GM12878 (cell line): Measurements from ENCODE around the gene HERC2. TPM values are rescaled to one million over a fixed set of nuclear protein-coding genes. Genes with fewer than 3 reads are reported as not detected.

Experiments
- ATAC-seq: fragments of 200-7000 bp; cut with Tn5 transposase; 3 replicates; pipeline ENCODE4 v1.9.1; 2020; ENCODE audit warnings: mild to moderate bottlenecking, moderate library complexity
- BruUV-seq: library from RNA; stranded (reverse); fragments of 400-500 nt; replicated peaks from 2 replicates; lab custom pipeline; 2021; lab: Mats Ljungman, UMichigan
- CTCF ChIA-PET: fragments of 300-600 bp; sonication (Branson Sonifier 250); formaldehyde crosslinking; extraction: SDS; loops from one replicate; lab custom pipeline; 2021; ENCODE audit warnings: inconsistent platforms; lab: Yijun Ruan, JAX
- POLR2A ChIA-PET: fragments of 350-600 bp; formaldehyde crosslinking; extraction: SDS; loops from one replicate; lab custom pipeline; 2021; ENCODE audit warnings: inconsistent platforms; lab: Charles Lee
- RAD21 ChIA-PET: fragments of 300-600 bp; sonication (Branson Sonifier 250); formaldehyde crosslinking; loops from one replicate; lab custom pipeline; 2023; ENCODE audit warnings: antibody characterized with exemption; ENCODE audit not compliant: unreplicated experiment; lab: Charles Lee
- SMC1A ChIA-PET: fragments of 300-600 bp; sonication (Branson Sonifier 250); formaldehyde crosslinking; loops from one replicate; lab custom pipeline; 2023; ENCODE audit not compliant: unreplicated experiment, uncharacterized antibody; lab: Charles Lee
- DNase-seq: peaks from one replicate; pipeline ENCODE4 v3.0.0-alpha.2; 2011; ENCODE audit warnings: low read depth, low spot score
- FAIRE-seq: peaks from 3 replicates; lab custom pipeline; 2011; peaks lifted over from hg19 to GRCh38; lab: Jason Lieb, UNC
- H2AFZ ChIP-seq: 2 replicates; pipeline ENCODE4 v1.6.0; 2011; ENCODE audit warnings: low read depth, low read length, control low read depth; ENCODE audit not compliant: control insufficient read depth
- H3K27ac ChIP-seq: 2 replicates; pipeline ENCODE4 v1.5.1; 2011; ENCODE audit warnings: control low read depth; ENCODE audit not compliant: control insufficient read depth, insufficient read depth
- H3K27me3 ChIP-seq, 2 experiments: replicated peaks in 1 of 2; 2 replicates each; pipeline versions ENCODE4 v1.6.0 to v1.6.1; 2011; ENCODE audit warnings: low read length in 1 of 2; ENCODE audit not compliant: control insufficient read depth in 2 of 2, insufficient read depth in 2 of 2
- H3K36me3 ChIP-seq, 2 experiments: 2 replicates each; pipeline ENCODE4 v1.5.1; 2011; ENCODE audit warnings: low read length in 1 of 2; ENCODE audit not compliant: control insufficient read depth in 2 of 2, insufficient read depth in 2 of 2
- H3K4me1 ChIP-seq: 2 replicates; pipeline ENCODE4 v1.6.1; 2011; ENCODE audit warnings: mild to moderate bottlenecking, low read length, moderate library complexity, mixed read lengths; ENCODE audit not compliant: control insufficient read depth, insufficient read depth
- H3K4me2 ChIP-seq: 2 replicates; pipeline ENCODE4 v1.6.0; 2011; ENCODE audit warnings: control low read depth; ENCODE audit not compliant: control insufficient read depth, insufficient read depth
- H3K4me3 ChIP-seq: fragments of 200-600 bp; sonication (generic); 2 replicates; pipeline ENCODE4 v1.5.1; 2016
- H3K79me2 ChIP-seq: 2 replicates; pipeline ENCODE4 v1.6.0; 2011; ENCODE audit warnings: low read length; ENCODE audit not compliant: control insufficient read depth, insufficient read depth
- H3K9ac ChIP-seq: 2 replicates; pipeline ENCODE4 v1.8.0; 2011; ENCODE audit warnings: low read length, control low read depth, mixed read lengths; ENCODE audit not compliant: control insufficient read depth, insufficient read depth
- H3K9me3 ChIP-seq: replicated peaks from 3 replicates; pipeline ENCODE4 v1.5.1; 2011; ENCODE audit warnings: mild to moderate bottlenecking, low read length; ENCODE audit not compliant: control insufficient read depth, insufficient read depth
- H4K20me1 ChIP-seq: 2 replicates; pipeline ENCODE4 v1.6.0; 2011; ENCODE audit not compliant: control insufficient read depth, insufficient read depth
- ATF7 ChIP-seq: fragments of 450-650 bp; IDR thresholded peaks from 2 replicates; pipeline ENCODE4 v1.6.1; 2016; ENCODE audit warnings: low read depth, mild to moderate bottlenecking
- CREM ChIP-seq: IDR thresholded peaks from 2 replicates; pipeline ENCODE4 v1.6.1; 2014; ENCODE audit warnings: antibody characterized with exemption, low read depth
- EZH2 ChIP-seq: IDR thresholded peaks from 2 replicates; pipeline ENCODE4 v1.6.1; 2012; ENCODE audit warnings: low read depth, mild to moderate bottlenecking, control low read depth, inconsistent platforms, low read length, borderline replicate concordance; ENCODE audit not compliant: control insufficient read depth
- GABPA ChIP-seq: IDR thresholded peaks from 2 replicates; pipeline ENCODE4 v1.6.1; 2014; ENCODE audit warnings: antibody characterized with exemption, low read depth, mild to moderate bottlenecking, inconsistent platforms
- JUND ChIP-seq: IDR thresholded peaks from 2 replicates; pipeline ENCODE4 v1.6.1; 2012; ENCODE audit warnings: low read depth, mild to moderate bottlenecking, low read length, improper control_type of control experiment, moderate library complexity
- MEF2A ChIP-seq: IDR thresholded peaks from 2 replicates; pipeline ENCODE4 v1.6.1; 2011; ENCODE audit warnings: low read depth, mild to moderate bottlenecking, low read length, moderate library complexity; ENCODE audit not compliant: insufficient read depth
- POLR2AphosphoS5 ChIP-seq: IDR thresholded peaks from 2 replicates; pipeline ENCODE4 v1.6.1; 2011; ENCODE audit warnings: mild to moderate bottlenecking, low read length, inconsistent platforms
- RFX5 ChIP-seq: IDR thresholded peaks from 2 replicates; pipeline ENCODE4 v1.6.1; 2011; ENCODE audit warnings: low read depth, low read length, improper control_type of control experiment
- SPI1 ChIP-seq: IDR thresholded peaks from 2 replicates; pipeline ENCODE4 v1.6.1; 2011; ENCODE audit warnings: low read depth, mild to moderate bottlenecking, low read length, moderate library complexity, borderline replicate concordance; ENCODE audit not compliant: insufficient read depth
- USF1 ChIP-seq: IDR thresholded peaks from 2 replicates; pipeline ENCODE4 v1.6.1; 2011; ENCODE audit warnings: borderline replicate concordance, low read depth, mild to moderate bottlenecking, moderate library complexity, mixed read lengths, low read length; ENCODE audit not compliant: insufficient read depth; ENCODE audit errors: extremely low read length
- ZBED1 ChIP-seq: IDR thresholded peaks from 2 replicates; pipeline ENCODE4 v1.6.1; 2016; ENCODE audit warnings: borderline replicate concordance
- WGBS: methylation state at CpG from one replicate; pipeline ENCODE4 v1.1.6; 2016; ENCODE audit warnings: low lambda C conversion rate; ENCODE audit not compliant: insufficient replicate concordance, insufficient coverage; ENCODE audit errors: missing lambda C conversion rate; 5-methylcytosine and 5-hydroxymethylcytosine counted together
- in situ Hi-C: fragments of 300-500 bp; cut with MboI; formaldehyde crosslinking; loops from 9 replicates; pipeline ENCODE4 v1.14.3; 2018; ENCODE audit warnings: mixed read lengths
- intact Hi-C: fragments of 100-400 bp; cut with micrococcal nuclease; formaldehyde crosslinking; loops from one replicate; pipeline ENCODE4 v1.14.2; 2022; ENCODE audit not compliant: unreplicated experiment
- polyA plus RNA-seq, 11 experiments: library from polyadenylated mRNA; depleted of rRNA in 4 of 11; unstranded in 6 of 11; stranded (reverse) in 5 of 11; fragments of >200 nt; fragmentation: Nextera tagmentation in 4 of 11; fragmentation: Illumina TruSeq in 1 of 11; extraction: Ambion mirVana in 4 of 11; extraction: Trizol in 1 of 11; gene quantifications; 1 replicate in 1 of 11; 2 replicates in 10 of 11; pipeline versions ENCODE4 v1.2.1 to v1.2.3, GENCODE V29; 2011 to 2016; ENCODE audit warnings: inconsistent platforms in 2 of 11, missing spikeins in 2 of 11, low read depth in 1 of 11
- total RNA-seq, 4 experiments: library from RNA; depleted of rRNA in 3 of 4; stranded (reverse); fragments of >200 nt in 3 of 4; fragmentation: Illumina TruSeq in 1 of 4; extraction: Trizol in 1 of 4; gene quantifications; 2 replicates each; pipeline versions ENCODE4 v1.2.1 to v1.2.3, GENCODE V29; 2013 to 2021
- TF ChIP-seq, protein P1 (sequence below), 3 experiments: IDR thresholded peaks in 2 of 3; conservative IDR thresholded peaks in 1 of 3; 2 replicates each; pipeline ENCODE4 v1.5.1; 2011; ENCODE audit warnings: low read depth in 3 of 3, low read length in 3 of 3, mild to moderate bottlenecking in 3 of 3, control low read depth in 2 of 3, moderate library complexity in 2 of 3, inconsistent platforms in 1 of 3, mixed read lengths in 1 of 3; ENCODE audit not compliant: control insufficient read depth in 2 of 3, insufficient read depth in 1 of 3; ENCODE audit errors: extremely low read depth in 1 of 3

Gene HERC2
- total and polyA plus RNA-seq, 10 of the 15 experiments (the other 5 are each of a cell fraction or from before 2014, with no cell fraction given) = 6.1 to 39.0 (median 24.0) TPM

- POLR2A ChIA-PET = no interaction called here
- H3K9me3 ChIP-seq = no peaks in the 10 kb centered on the region
- no peak overlapping the region for H2AFZ ChIP-seq
- no peaks in the 10 kb centered on the region for H3K4me1 ChIP-seq
- DNase-seq (no peak), ATAC-seq (no peak), FAIRE-seq (no peak)
- no peaks in the 10 kb centered on the region for H4K20me1 ChIP-seq
- intact Hi-C loops (no loop called here), in situ Hi-C loops (no loop called here)
- RAD21 ChIA-PET = no interaction called here
- H3K27me3 ChIP-seq = no peaks in the 10 kb centered on the region
- H3K9ac ChIP-seq = no peak overlapping the region
- H3K4me3 ChIP-seq = no peak overlapping the region
- no peak overlapping the region for H3K27ac ChIP-seq
- peaks cover 10 to 16% of the 10 kb centered on the region in 2 experiments for H3K36me3 ChIP-seq
- CTCF ChIA-PET = no interaction called here
- no peaks in the 10 kb centered on the region for H3K79me2 ChIP-seq
- 90% methylated on average over 13 of the region's 13 CpGs for WGBS
- H3K4me2 ChIP-seq = no peak overlapping the region
- no peak for TF ChIP-seq JUND
- SMC1A ChIA-PET = no interaction called here
- no TSS peak for BruUV-seq
Observed at GRCh38 chr15:28131946-28132345, 190.0 kb downstream of the HERC2 start.

- no peak for DNase-seq
- Histone ChIP-seq H3K27me3 (no peaks in the 10 kb centered on the region), H3K79me2 (no peaks in the 10 kb centered on the region), H4K20me1 (no peaks in the 10 kb centered on the region), H3K4me2 (no peak overlapping the region), H2AFZ (no peak overlapping the region), H3K36me3 (peaks cover 10 to 16% of the 10 kb centered on the region in 2 experiments), H3K4me1 (no peaks in the 10 kb centered on the region), H3K27ac (no peak overlapping the region), H3K9ac (no peak overlapping the region), H3K4me3 (no peak overlapping the region), H3K9me3 (no peaks in the 10 kb centered on the region)
- TF ChIP-seq RFX5 = no peak
- TF ChIP-seq MEF2A = no peak
- TF ChIP-seq POLR2AphosphoS5 = no peak
- TF ChIP-seq USF1 = no peak
- TF ChIP-seq, protein P1, sequence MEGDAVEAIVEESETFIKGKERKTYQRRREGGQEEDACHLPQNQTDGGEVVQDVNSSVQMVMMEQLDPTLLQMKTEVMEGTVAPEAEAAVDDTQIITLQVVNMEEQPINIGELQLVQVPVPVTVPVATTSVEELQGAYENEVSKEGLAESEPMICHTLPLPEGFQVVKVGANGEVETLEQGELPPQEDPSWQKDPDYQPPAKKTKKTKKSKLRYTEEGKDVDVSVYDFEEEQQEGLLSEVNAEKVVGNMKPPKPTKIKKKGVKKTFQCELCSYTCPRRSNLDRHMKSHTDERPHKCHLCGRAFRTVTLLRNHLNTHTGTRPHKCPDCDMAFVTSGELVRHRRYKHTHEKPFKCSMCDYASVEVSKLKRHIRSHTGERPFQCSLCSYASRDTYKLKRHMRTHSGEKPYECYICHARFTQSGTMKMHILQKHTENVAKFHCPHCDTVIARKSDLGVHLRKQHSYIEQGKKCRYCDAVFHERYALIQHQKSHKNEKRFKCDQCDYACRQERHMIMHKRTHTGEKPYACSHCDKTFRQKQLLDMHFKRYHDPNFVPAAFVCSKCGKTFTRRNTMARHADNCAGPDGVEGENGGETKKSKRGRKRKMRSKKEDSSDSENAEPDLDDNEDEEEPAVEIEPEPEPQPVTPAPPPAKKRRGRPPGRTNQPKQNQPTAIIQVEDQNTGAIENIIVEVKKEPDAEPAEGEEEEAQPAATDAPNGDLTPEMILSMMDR (IDR thresholded peaks at IDR 0.05 in 2 of 3, conservative IDR thresholded peaks at IDR 0.05 in 1 of 3; ENCODE audit: control insufficient read depth in 2 of 3, extremely low read depth in 1 of 3, insufficient read depth in 1 of 3, low read depth in 3 of 3, low read length in 3 of 3) = no peak
- no peak for TF ChIP-seq ZBED1
- TF ChIP-seq EZH2 = no peak
- no peak for TF ChIP-seq CREM
- TF ChIP-seq ATF7 = no peak
- no peak for TF ChIP-seq GABPA
- TF ChIP-seq SPI1 = no peak
- CTCF ChIA-PET = no interaction called here
- FAIRE-seq = no peak
- intact Hi-C loops = no loop called here
- in situ Hi-C loops = no loop called here
- POLR2A ChIA-PET = no interaction called here
- no peak for ATAC-seq
- BruUV-seq = no TSS peak
- SMC1A ChIA-PET = no interaction called here
- 95% methylated on average over 13 of the region's 13 CpGs for WGBS
- RAD21 ChIA-PET = no interaction called here
Observed at GRCh38 chr15:28131400-28131799, 190.6 kb downstream of the HERC2 start.
